ENCODE results near the gene SPATA45. TPM values are rescaled to one million over a fixed set of nuclear protein-coding genes. Genes with fewer than 3 reads are reported as not detected.

Gene SPATA45
- total RNA-seq, 1 experiment from 2014 or later, result 0.68 TPM

DNA sequence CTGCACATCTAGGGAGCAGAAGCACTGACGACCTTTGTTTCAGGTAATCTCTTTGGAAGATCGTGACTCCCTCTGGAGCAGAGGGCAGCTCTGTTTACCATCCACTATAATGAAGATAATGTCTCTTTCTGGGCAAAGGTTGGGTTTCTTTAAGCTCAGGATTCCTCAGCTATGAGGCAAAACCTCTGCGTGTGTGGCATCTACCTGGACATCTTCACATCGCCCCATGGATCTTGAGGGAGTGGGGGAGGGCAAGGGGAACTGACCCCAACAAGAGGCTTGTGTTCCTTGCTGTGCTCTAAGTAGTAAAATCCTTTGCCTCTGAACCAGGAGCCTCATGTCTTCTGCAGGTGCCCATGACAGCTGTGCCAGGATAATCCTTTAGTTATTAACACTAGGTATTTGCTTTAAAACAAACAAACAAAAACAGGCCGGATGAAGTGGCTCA, 19.6 kb downstream of the SPATA45 start:
- Histone ChIP-seq H2BK12ac (ENCODE audit: insufficient read length, low read depth, low read length) (no peak overlapping the region), H4K5ac (ENCODE audit: insufficient read length, low read depth, low read length) (no peak overlapping the region), H4K8ac (replicated peaks; ENCODE audit: insufficient read length, low read depth, low read length) (no peak overlapping the region), H3K79me1 (ENCODE audit: insufficient read depth, low read depth, low read length, poor library complexity, severe bottlenecking) (no peaks in the 10 kb centered on the region), H2BK120ac (ENCODE audit: low read depth, low read length, poor library complexity, severe bottlenecking) (no peak overlapping the region), H3K27ac (ENCODE audit: insufficient read length, low read depth, low read length) (no peak overlapping the region), H2BK20ac (ENCODE audit: low read depth, low read length, poor library complexity, severe bottlenecking) (no peak overlapping the region), H2BK15ac (ENCODE audit: low read depth, low read length) (no peak overlapping the region), H4K91ac (ENCODE audit: insufficient read length, low read depth, low read length) (no peak overlapping the region), H2AK5ac (ENCODE audit: insufficient read length, low read length) (no peak overlapping the region), H2AFZ (ENCODE audit: low read length) (no peak overlapping the region), H2BK5ac (ENCODE audit: insufficient read length, low read length) (no peak overlapping the region), H3K79me2 (ENCODE audit: insufficient read depth, low read length) (no peaks in the 10 kb centered on the region), H3K23ac (ENCODE audit: insufficient read length, low read depth, low read length) (no peak overlapping the region), H4K20me1 (ENCODE audit: control insufficient read depth, insufficient read depth, insufficient read length) (no peaks in the 10 kb centered on the region), H3K14ac (ENCODE audit: insufficient read depth, low read length) (no peak overlapping the region), H3K9me3 (ENCODE audit: control insufficient read depth, low read depth, low read length) (peaks cover 10% of the 10 kb centered on the region), H3K23me2 (ENCODE audit: insufficient read length, low read depth, low read length, poor library complexity, severe bottlenecking) (no peaks in the 10 kb centered on the region), H3K9ac (ENCODE audit: extremely low read depth, insufficient read length, low read length) (no peak overlapping the region), H3T11ph (ENCODE audit: low read length) (no peak overlapping the region), H3K27me3 (ENCODE audit: insufficient read depth, low read length) (no peaks in the 10 kb centered on the region), H3K56ac (ENCODE audit: insufficient read length, low read depth, low read length) (no peak overlapping the region), H3K4me1 (ENCODE audit: insufficient read depth, low read length) (no peaks in the 10 kb centered on the region; the same call in 1 of the 2 replicates), H3K4me2 (ENCODE audit: insufficient read depth, insufficient read length, low read length) (no peak overlapping the region), H3K4ac (ENCODE audit: low read depth, low read length) (no peak overlapping the region), H3K18ac (ENCODE audit: insufficient read length, low read depth, low read length) (no peak overlapping the region)
- Mint-ChIP-seq H3K9me3 (peaks cover 20 to 30% of the 10 kb centered on the region in 2 experiments), H3K27ac (peak overlapping the region in 1 of 3 experiments; percentile 88; a peak in 1 of 7 replicates), H3K4me1 (peaks cover 6 to 9% of the 10 kb centered on the region in 2 experiments; a peak in 3 of 4 replicates), H3K36me3 (ENCODE audit: insufficient read depth in 1 of 3, low read depth in 3 of 3) (peaks cover 17 to 26% (median 18%) of the 10 kb centered on the region in 3 experiments), H3K27me3 (ENCODE audit: low read depth) (no peaks in the 10 kb centered on the region; the same call in none of the 2 replicates), H3K4me3 (no peak overlapping the region)
- no peak for DNase-seq
- TF ChIP-seq, protein P1, sequence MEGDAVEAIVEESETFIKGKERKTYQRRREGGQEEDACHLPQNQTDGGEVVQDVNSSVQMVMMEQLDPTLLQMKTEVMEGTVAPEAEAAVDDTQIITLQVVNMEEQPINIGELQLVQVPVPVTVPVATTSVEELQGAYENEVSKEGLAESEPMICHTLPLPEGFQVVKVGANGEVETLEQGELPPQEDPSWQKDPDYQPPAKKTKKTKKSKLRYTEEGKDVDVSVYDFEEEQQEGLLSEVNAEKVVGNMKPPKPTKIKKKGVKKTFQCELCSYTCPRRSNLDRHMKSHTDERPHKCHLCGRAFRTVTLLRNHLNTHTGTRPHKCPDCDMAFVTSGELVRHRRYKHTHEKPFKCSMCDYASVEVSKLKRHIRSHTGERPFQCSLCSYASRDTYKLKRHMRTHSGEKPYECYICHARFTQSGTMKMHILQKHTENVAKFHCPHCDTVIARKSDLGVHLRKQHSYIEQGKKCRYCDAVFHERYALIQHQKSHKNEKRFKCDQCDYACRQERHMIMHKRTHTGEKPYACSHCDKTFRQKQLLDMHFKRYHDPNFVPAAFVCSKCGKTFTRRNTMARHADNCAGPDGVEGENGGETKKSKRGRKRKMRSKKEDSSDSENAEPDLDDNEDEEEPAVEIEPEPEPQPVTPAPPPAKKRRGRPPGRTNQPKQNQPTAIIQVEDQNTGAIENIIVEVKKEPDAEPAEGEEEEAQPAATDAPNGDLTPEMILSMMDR (conservative IDR thresholded peaks at IDR 0.05), result no peak
- WGBS (ENCODE audit: extremely low coverage, insufficient read length, low lambda C conversion rate), result no CpG with 5 or more reads among the region's 5 CpGs
